ENCODE data around the gene IFI27L2. TPM values are rescaled to one million over a fixed set of nuclear protein-coding genes. Genes with fewer than 3 reads are reported as not detected.
"Not testable (repeated sequence)": the region's sequence is repeated elsewhere in the genome, so short reads cannot be mapped to it uniquely, and the experiment has no call there.

The IFI27L2 gene
- total RNA-seq, 2 donors from 2014 or later = 58.5 to 58.8 TPM

- Mint-ChIP-seq H3K9me3 (no peaks in the 10 kb centered on the region), H3K27ac (no peak overlapping the region), H3K27me3 (no peaks in the 10 kb centered on the region), H3K4me1 (peaks cover 32% of the 10 kb centered on the region), H3K36me3 (ENCODE audit: low read depth) (no peaks in the 10 kb centered on the region), H3K4me3 (peak overlapping the region; percentile 18)
- no peak for ATAC-seq (replicated peaks)
These were observed 33.1 kb upstream of the IFI27L2 start for GRCh38 chr14:94162466-94162865.

GRCh38 chr14:94161981-94162380 lies 32.6 kb upstream of the IFI27L2 start:
- no peaks in the 10 kb centered on the region for H3K27me3 Mint-ChIP-seq
- no peaks in the 10 kb centered on the region for H3K9me3 Mint-ChIP-seq
- H3K36me3 Mint-ChIP-seq (ENCODE audit: low read depth) = no peaks in the 10 kb centered on the region
- H3K4me1 Mint-ChIP-seq = peaks cover 37% of the 10 kb centered on the region
- ATAC-seq (replicated peaks) = no peak
- no peak overlapping the region for H3K27ac Mint-ChIP-seq
- peak overlapping the region; percentile 18 for H3K4me3 Mint-ChIP-seq

DNA sequence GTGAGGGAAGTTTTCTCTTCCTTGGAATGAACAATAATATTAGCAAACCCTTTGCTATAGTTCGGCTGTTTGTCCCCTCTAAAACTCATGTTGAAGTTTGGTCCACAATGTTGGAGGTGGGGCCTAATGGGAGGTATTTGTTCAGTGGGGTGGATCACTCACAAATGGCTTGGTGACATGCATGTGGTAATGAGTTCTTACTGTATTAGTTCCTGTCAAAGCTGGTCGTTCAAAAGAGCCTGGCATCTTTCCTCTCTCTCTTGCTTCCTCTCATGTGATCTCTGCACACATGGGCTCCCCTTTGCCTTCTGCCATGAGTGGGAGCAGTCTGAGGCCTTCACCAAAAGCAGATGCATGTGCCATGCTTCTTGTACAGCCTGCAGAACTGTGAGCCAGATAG lies 31.7 kb upstream of the IFI27L2 start:
- no peaks in the 10 kb centered on the region for H3K9me3 Mint-ChIP-seq
- H3K36me3 Mint-ChIP-seq (ENCODE audit: low read depth) = no peaks in the 10 kb centered on the region
- peak overlapping the region; percentile 51 for H3K27ac Mint-ChIP-seq
- ATAC-seq (replicated peaks) = no peak
- no peaks in the 10 kb centered on the region for H3K27me3 Mint-ChIP-seq
- peaks cover 39% of the 10 kb centered on the region for H3K4me1 Mint-ChIP-seq
- H3K4me3 Mint-ChIP-seq = no peak overlapping the region

DNA sequence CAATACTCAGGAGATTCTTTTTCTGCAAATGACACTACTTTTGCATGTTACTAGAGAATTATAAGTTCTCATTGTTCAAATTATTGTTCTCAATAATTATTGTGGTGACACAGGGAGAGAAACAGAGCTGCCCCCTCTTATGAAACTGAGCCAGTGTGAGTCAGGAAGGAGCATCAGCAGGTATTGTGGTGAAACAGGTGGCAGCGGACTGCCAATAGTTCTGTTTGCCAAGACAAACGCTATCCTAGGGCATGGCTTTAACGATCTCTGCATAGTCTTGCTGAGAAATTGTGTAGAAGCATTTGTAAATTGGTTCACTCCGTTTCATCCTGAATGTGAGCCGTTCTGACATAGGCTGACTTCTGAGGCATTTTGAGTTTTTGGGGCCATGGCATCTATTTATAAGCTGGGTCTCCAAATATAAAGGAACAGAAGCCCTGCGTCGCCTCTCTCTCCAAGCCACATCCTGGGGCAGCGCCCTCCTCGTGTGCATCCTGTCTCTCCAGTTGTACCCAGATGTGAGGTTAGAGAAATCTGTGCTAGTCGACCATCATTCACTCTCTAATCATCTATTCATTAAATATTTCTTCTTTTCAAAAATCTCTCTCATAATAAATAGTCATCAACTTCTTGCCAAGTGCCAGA lies 29.0 kb upstream of the IFI27L2 start:
- Mint-ChIP-seq H3K36me3 (ENCODE audit: low read depth) (no peaks in the 10 kb centered on the region), H3K4me3 (peak overlapping the region; percentile 43), H3K27me3 (no peaks in the 10 kb centered on the region), H3K9me3 (no peaks in the 10 kb centered on the region), H3K4me1 (peaks cover 28% of the 10 kb centered on the region), H3K27ac (peak overlapping the region; percentile 69)
- peak; percentile 75 for ATAC-seq (replicated peaks)

DNA sequence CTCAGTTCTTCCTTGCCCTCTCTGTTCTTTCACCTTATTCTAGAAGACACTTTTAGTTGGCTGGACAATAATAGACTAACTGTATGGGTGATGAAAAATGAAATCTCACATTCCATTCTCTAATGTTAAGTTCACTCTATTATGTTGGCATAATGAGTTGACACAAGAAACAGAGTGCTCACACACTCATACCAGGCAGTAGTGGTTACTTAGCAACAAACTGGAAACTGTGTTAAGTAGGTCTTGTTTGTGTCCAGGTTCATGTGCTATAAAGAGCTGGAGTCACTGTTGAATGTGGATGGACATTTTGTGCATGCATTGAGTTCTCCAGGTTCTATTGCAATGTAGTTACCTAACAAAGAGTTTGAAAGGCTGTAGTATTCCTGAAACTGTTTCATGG lies 27.8 kb upstream of the IFI27L2 start:
- H3K27ac Mint-ChIP-seq = peak overlapping the region; percentile 69
- H3K4me1 Mint-ChIP-seq = peaks cover 25% of the 10 kb centered on the region
- H3K36me3 Mint-ChIP-seq (ENCODE audit: low read depth) = no peaks in the 10 kb centered on the region
- H3K4me3 Mint-ChIP-seq = peak overlapping the region; percentile 43
- H3K9me3 Mint-ChIP-seq = no peaks in the 10 kb centered on the region
- ATAC-seq (replicated peaks) = peak; percentile 70
- H3K27me3 Mint-ChIP-seq = no peaks in the 10 kb centered on the region

DNA sequence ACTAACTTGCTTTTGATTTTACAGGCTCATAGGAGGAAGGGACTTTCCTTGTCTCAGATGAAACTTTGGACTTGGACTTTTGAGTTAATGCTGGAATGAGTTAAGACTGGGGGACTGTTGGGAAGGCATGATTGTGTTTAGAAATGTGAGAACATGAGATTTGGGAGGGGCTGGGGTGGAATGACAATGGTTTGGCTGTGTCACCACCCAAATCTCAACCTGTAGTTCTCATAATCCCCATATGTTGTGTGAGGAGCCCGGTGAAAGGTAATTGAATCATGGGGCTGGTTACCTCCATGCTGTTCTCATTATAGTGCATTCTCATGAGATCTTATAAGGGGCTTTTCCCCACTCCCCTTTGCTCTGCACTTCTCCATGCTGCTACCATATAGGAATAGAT lies 26.7 kb upstream of the IFI27L2 start:
- H3K36me3 Mint-ChIP-seq (ENCODE audit: low read depth); H3K9me3 Mint-ChIP-seq; H3K4me3 Mint-ChIP-seq; H3K27me3 Mint-ChIP-seq; ATAC-seq (replicated peaks); H3K27ac Mint-ChIP-seq: not testable (repeated sequence)
- H3K4me1 Mint-ChIP-seq = peaks cover 22% of the 10 kb centered on the region

DNA sequence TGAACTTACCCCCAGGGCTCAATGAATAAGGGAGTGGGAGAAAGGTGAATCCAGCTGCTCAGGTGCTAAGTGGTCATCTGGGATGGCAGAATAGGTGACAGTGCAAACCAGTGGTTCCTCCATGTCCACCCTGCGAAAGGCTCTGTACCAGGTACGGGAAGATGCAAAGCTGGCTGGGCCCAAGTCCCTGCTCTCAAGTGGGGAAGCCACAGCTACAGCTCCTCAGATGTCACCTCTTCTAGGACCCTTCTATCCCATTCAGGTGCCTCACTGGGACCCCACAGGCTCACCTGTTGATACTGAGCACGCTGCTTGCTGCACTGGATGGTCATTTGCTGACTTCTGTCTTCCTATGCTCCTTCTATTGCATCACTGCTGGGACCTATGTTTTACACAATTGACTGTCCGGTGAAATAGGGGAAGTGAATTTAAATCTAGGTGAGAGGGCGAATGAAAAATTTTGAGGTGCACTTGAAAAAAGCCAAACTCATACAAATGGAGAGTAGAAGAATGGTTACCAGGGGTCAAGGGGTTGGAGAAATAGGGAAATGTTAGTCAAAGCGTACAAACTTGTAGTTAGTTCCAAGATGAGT lies 24.4 kb upstream of the IFI27L2 start:
- H3K9me3 Mint-ChIP-seq = no peaks in the 10 kb centered on the region
- no peak overlapping the region for H3K4me3 Mint-ChIP-seq
- peaks cover 5% of the 10 kb centered on the region for H3K27me3 Mint-ChIP-seq
- ATAC-seq (replicated peaks) = no peak
- H3K36me3 Mint-ChIP-seq (ENCODE audit: low read depth) = no peaks in the 10 kb centered on the region
- H3K27ac Mint-ChIP-seq = no peak overlapping the region
- H3K4me1 Mint-ChIP-seq = peaks cover 20% of the 10 kb centered on the region

GRCh38 chr14:94152676-94153075 lies 23.3 kb upstream of the IFI27L2 start:
- Mint-ChIP-seq H3K4me3 (no peak overlapping the region), H3K36me3 (ENCODE audit: low read depth) (no peaks in the 10 kb centered on the region), H3K4me1 (peaks cover 9% of the 10 kb centered on the region), H3K27ac (no peak overlapping the region), H3K27me3 (peaks cover 5% of the 10 kb centered on the region), H3K9me3 (no peaks in the 10 kb centered on the region)
- ATAC-seq (replicated peaks) = no peak

- H3K9me3 Mint-ChIP-seq = no peaks in the 10 kb centered on the region
- H3K36me3 Mint-ChIP-seq (ENCODE audit: low read depth) = no peaks in the 10 kb centered on the region
- no peak for ATAC-seq (replicated peaks)
- no peak overlapping the region for H3K27ac Mint-ChIP-seq
- peaks cover 2% of the 10 kb centered on the region for H3K27me3 Mint-ChIP-seq
- H3K4me3 Mint-ChIP-seq = no peak overlapping the region
- H3K4me1 Mint-ChIP-seq = peaks cover 15% of the 10 kb centered on the region
These were observed 16.6 kb upstream of the IFI27L2 start for GRCh38 chr14:94145902-94146527.

- Mint-ChIP-seq H3K4me1 (peaks cover 15% of the 10 kb centered on the region), H3K4me3 (no peak overlapping the region), H3K36me3 (ENCODE audit: low read depth) (no peaks in the 10 kb centered on the region), H3K27ac (no peak overlapping the region), H3K9me3 (no peaks in the 10 kb centered on the region), H3K27me3 (no peaks in the 10 kb centered on the region)
- no peak for ATAC-seq (replicated peaks)
These were observed 15.4 kb upstream of the IFI27L2 start for GRCh38 chr14:94144765-94145164.

DNA sequence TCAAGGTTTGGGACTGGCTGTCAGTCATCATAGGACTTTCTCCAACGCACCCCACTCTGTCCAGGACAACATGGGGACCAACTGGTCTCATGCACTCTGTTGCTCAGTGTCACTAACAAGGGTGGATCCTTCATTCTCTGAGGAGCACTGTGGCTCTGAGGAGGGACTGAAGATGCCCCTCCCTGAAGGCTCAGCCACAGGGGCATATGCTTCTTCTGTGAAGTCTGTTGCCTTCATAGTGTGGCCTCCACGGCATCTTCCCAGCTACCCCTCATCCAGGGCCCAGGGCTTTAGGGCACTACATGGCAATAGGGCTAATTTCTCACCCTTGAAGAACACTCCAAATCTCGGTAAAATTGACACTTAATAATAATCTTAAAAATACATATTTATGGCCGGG lies 14.3 kb upstream of the IFI27L2 start:
- ATAC-seq (replicated peaks) = no peak
- Mint-ChIP-seq H3K4me1 (peaks cover 15% of the 10 kb centered on the region), H3K27ac (no peak overlapping the region), H3K27me3 (peaks cover 3% of the 10 kb centered on the region), H3K9me3 (no peaks in the 10 kb centered on the region), H3K4me3 (no peak overlapping the region), H3K36me3 (ENCODE audit: low read depth) (no peaks in the 10 kb centered on the region)

- no peaks in the 10 kb centered on the region for H3K36me3 Mint-ChIP-seq (ENCODE audit: low read depth)
- H3K9me3 Mint-ChIP-seq = no peaks in the 10 kb centered on the region
- no peak overlapping the region for H3K4me3 Mint-ChIP-seq
- ATAC-seq (replicated peaks) = no peak
- peaks cover 3% of the 10 kb centered on the region for H3K27me3 Mint-ChIP-seq
- no peak overlapping the region for H3K27ac Mint-ChIP-seq
- H3K4me1 Mint-ChIP-seq = peaks cover 15% of the 10 kb centered on the region
These were observed 13.8 kb upstream of the IFI27L2 start for GRCh38 chr14:94143239-94143638.

- ATAC-seq (replicated peaks) = no peak
- no peak overlapping the region for H3K27ac Mint-ChIP-seq
- H3K4me1 Mint-ChIP-seq = peaks cover 15% of the 10 kb centered on the region
- H3K27me3 Mint-ChIP-seq = peaks cover 3% of the 10 kb centered on the region
- no peak overlapping the region for H3K4me3 Mint-ChIP-seq
- no peaks in the 10 kb centered on the region for H3K36me3 Mint-ChIP-seq (ENCODE audit: low read depth)
- H3K9me3 Mint-ChIP-seq = no peaks in the 10 kb centered on the region
These were observed 13.4 kb upstream of the IFI27L2 start for GRCh38 chr14:94142836-94143235.

DNA sequence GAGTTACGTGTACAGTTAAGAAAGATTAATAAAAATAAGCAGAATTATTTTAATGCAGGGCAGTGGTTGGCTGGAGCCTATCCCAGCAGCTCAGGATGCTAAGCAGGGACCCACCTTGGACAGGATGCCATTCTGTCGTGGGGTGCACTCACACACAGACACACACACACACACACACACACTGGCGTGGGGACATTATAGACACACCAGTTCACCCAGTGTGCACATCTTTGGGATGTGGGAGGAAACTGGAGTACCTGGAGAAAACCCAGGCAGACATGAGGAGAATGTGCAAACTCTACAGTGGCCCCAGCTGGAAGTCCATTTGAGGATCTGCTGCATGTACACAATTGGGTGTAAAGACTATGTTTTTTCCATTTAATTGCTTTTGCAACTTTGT lies 12.8 kb upstream of the IFI27L2 start:
- Mint-ChIP-seq H3K4me3 (no peak overlapping the region), H3K27ac (no peak overlapping the region), H3K9me3 (no peaks in the 10 kb centered on the region), H3K27me3 (peaks cover 3% of the 10 kb centered on the region), H3K4me1 (peaks cover 12% of the 10 kb centered on the region), H3K36me3 (ENCODE audit: low read depth) (no peaks in the 10 kb centered on the region)
- no peak for ATAC-seq (replicated peaks)

DNA sequence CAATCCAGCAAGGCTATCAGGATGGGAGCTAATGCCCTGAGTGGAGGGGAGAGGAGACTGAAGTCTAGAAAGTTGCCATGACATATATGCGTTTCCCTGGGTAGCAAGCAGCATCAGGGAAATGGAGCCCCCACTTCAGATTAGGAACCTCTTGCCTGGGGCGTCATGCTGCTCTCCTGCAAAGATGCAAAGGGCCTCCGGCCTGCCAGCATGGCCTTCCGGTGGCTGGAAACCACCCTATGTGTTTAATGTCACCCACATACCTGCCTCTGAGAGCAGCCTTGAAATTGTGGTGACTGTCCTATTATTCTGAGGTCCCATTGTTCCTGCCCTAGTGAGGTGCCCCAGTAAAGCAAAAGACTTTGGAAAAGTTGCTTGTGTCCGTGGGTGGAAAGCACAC lies 10.0 kb upstream of the IFI27L2 start:
- Mint-ChIP-seq H3K9me3 (no peaks in the 10 kb centered on the region), H3K27me3 (peaks cover 3% of the 10 kb centered on the region), H3K36me3 (ENCODE audit: low read depth) (no peaks in the 10 kb centered on the region), H3K4me3 (no peak overlapping the region), H3K27ac (no peak overlapping the region), H3K4me1 (peaks cover 2% of the 10 kb centered on the region)
- no peak for ATAC-seq (replicated peaks)
